ENCODE measurements around the gene LSG1. TPM values are rescaled to one million over a fixed set of nuclear protein-coding genes. Genes with fewer than 3 reads are reported as not detected.

LSG1 gene
- total RNA-seq (2014; rRNA removed) = 39.4 and 41.6 TPM in 2 replicates
- 17.8 TPM for polyA plus RNA-seq (2012)

- peak; percentile 95 for DNase-seq (ENCODE audit: low read depth)
These were observed at the start of gene LSG1 for GRCh38 chr3:194671900-194672808. Gene LSG1 (minus strand): TSS chr3:194672191. CDS start chr3:194672162, 29 bp downstream.

DNA sequence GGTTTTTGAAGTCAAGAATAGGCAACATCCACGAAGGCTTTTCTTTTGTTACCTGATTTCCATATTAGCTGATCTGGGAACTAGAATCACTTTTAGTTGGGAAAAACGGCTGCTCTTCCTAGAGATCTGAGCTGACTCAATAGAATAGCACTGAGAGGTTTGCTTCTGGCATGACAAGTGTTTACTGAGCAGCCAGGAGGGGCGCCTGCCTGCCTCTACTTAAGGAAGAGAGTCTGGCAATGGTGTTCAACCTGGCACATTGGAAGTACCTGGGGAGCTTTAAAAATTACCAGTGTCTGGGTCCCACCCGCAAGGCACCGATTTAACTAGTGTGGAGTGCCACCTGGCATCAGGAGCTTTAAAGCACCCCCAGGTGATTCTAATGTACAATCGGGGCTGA lies 48.1 kb upstream of the LSG1 start:
- DNase-seq (ENCODE audit: low read depth) = no peak

GRCh38 chr3:194718079-194718478 lies 46.1 kb upstream of the LSG1 start:
- DNase-seq (ENCODE audit: low read depth) = no peak

- DNase-seq (ENCODE audit: low read depth) = no peak
These were observed 43.2 kb upstream of the LSG1 start for GRCh38 chr3:194715022-194715800.

DNA sequence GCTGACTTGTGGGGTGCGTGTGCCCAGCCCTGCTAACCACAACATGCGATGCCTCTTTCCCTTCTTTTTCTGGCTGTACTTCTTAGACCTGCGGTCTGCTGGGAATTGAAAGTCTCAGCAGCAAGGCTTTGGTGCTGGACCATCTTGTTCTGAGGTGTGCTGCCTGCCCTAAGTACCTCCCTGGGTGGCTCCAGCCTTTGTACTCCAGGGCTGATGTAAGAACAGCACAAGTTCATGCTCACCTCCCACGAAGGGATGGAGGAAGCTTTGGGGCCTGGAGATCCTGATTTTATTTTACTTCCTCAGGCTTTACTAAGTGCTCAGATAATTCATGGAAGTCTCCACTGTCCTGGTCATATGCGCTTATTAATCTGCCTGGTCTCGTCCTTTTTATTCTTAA lies 42.6 kb upstream of the LSG1 start:
- DNase-seq (ENCODE audit: low read depth) = no peak

- no peak for DNase-seq (ENCODE audit: low read depth)
These were observed 42.1 kb upstream of the LSG1 start for GRCh38 chr3:194714137-194714455.

DNA sequence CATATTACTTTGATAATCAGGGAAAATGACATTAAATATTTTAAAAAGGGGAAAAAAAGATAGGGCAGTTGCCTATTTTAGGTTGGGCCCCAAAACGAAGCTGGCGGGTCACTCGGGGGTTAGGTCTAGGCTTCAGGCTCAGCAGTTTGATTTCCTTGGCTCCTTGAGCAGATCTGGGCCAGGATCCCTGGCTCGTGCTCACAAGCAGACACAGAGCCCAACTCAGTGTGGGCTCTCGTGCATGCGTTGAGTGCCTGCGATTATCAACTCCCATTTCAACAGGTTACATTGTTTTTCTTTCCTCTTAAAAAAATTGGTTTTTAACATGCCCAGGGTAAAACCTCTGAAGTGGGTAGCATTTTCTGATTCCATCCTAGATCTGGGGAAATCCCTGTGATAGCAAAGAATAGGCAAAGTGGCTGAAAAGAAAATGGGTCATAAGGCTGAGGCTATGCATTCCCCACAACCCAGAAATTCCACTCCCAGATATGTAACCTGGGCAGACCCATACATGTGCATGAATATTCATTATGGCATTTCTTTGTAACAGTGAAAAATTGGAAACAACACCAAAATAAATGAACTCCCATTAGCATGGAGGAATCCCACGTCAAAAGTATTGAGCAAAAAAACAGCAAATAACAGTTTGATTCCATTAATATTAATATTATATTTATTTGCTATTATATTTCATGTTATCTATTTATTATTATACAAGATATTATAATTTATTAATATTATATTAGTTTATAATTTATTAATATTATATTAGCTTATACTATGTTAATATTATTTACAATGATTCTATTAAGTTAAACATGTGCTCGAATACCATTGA lies 41.5 kb upstream of the LSG1 start:
- no peak for DNase-seq (ENCODE audit: low read depth)

GRCh38 chr3:194711913-194712312 lies 39.9 kb upstream of the LSG1 start:
- DNase-seq (ENCODE audit: low read depth) = peak; percentile 91

GRCh38 chr3:194711286-194711685 lies 39.3 kb upstream of the LSG1 start:
- no peak for DNase-seq (ENCODE audit: low read depth)

DNA sequence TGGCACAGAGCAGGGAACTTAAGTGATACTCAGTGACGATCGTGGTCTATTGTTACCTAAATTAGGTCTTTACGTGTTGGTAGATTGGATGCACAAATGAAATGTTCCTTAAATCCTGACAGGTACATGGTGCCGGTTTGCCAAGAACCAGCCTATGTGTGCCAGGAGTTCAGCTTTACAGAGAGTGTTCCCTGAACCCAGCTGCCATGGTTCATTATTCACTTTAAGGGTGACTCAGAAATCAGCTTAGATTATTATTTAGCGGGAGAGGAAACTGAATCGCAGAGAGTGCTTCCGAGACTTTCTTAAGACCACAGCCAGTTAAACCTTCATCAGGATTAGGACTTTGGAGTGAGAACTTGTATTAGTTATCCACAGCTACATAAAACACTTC lies 35.2 kb upstream of the LSG1 start:
- DNase-seq (ENCODE audit: low read depth) = no peak

DNA sequence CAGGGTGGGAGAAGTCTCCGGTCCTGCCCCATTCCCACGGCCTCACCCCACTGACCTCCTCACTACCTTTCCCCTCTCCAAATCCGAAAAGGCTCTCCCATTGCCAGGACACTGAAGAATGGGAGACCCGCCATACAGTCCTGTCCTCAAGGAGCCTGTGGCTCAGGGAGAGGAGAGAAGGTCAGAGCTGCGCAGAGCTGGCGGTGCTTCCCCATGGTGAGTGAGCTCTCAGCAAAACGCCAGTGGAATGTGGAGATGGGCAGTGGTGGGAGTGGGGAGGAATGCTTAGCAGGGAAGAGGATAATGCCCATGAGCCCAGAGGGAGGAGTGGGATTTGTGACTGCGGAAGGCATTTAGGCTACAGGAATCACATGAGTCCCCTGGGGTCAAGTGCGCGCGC lies 33.8 kb upstream of the LSG1 start:
- DNase-seq (ENCODE audit: low read depth) = no peak

DNA sequence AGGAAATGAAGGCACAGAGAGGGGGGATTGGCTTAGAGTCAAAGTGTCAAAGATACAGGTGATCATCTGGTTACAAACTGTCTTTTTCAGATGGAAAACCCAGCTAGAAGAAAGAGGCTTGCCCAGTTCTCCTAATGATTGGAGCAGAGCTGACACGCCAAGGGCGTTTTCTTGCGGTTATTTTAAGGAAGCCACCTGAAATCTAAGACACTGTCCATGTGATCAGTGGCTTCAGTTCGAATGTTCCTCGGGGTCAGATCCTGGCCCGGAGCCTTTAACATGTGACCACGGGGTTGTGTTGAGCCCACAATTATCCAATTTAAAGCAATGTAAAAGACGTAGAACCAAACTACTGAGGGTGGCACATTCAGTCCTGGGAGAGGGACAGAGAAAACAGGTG lies 33.2 kb upstream of the LSG1 start:
- DNase-seq (ENCODE audit: low read depth) = no peak

GRCh38 chr3:194702545-194702944 lies 30.6 kb upstream of the LSG1 start:
- no peak for DNase-seq (ENCODE audit: low read depth)

- no peak for DNase-seq (ENCODE audit: low read depth)
These were observed 24.7 kb upstream of the LSG1 start for GRCh38 chr3:194696702-194697101.

DNA sequence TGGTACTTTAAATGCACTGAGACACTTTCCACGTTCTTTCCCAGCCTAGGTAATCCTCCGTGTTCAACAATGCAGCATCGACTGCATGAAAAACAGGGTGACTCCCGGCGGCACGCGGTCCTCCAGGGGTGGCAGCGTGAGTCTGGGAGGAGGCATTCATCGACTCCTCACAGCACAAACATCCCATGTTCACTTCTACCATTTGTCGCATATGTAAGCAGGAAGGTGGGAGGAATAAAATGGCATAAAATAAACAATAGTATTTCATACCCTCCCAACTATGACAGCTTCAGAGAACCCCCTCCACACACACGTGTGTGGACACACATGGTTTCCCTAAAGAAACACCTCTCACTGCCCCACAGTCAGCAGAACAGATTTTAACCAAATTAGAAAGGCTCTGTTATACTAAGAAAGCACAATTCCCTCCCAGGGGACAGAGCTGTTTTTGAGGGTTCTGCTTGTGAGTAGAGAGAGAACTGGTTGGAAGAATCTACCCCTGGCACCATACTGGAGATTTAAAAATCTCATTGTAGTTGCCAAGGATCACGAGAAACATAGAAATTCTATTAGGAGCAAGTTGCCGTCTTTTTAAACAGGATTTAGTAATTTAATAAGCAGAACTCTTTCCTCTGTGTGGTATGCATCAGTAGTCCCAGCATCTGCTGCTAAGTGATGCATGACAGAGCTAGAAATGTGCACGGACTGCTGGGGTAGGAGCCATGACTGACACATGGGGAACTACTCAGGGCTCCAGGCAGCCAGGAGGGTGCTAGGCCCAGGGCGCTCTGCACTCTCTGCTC lies 19.7 kb upstream of the LSG1 start:
- no peak for DNase-seq (ENCODE audit: low read depth)

DNA sequence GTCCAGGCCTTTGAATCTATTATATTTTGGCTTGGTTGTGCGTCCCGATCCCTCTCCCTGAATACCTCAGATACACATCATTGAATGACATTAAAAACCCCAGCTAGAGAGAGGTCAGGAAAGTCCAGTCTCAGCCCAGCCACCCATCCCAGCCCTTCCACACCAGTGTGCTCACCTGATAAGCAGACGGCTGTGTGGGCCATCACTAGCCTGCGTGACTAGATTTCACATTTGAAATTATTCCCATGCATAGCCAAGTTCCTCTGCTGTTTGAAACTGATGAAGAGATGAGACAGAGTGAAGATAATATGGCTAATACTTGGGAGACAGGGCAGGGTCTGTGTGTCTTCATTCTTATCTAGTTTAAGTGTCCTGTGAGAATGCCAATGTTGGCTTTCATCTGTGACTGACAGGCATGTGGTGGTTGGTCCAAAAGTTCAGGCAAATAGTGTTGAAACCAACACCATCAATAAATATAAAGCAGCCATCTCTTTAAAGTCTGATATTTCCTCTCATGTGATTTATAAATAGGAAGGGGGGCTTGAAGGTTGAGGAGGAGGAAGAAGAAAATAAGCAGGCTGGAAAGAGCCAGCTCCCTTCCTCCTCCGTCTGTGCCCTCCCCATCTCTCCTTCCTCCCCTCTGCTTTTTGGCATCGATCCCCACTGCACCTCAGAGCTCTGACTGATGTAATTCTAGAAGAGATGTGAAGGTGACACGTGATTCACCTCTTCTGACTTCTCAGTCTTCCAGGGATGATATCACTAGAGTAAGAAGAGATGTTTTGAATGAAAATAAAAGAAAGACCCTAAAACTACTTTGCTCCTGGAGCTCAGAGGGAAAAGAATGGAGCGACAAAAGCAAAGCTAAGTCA lies 18.7 kb upstream of the LSG1 start:
- DNase-seq (ENCODE audit: low read depth) = no peak

- peak; percentile 7 for DNase-seq (ENCODE audit: low read depth)
These were observed 17.5 kb upstream of the LSG1 start for GRCh38 chr3:194689493-194689944.

DNA sequence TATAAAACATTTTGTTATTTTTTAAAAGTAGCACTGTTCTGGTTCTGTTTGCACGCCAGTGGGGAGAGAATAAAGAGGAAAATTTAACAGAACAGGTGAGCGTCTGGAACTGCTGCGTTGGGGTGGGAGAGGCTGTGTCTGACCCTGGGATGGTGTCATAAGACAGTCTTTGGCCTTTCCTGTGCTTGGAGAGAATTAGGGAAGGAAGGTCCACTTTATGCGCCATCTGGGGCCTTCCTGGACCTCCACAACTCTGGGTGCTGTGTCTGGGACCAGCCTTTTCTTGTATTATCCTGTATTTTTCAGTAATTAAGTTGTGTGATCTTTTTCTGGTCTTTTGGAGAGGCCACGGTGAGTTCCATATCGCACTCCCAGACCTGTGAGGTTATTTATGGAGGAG lies 17.0 kb upstream of the LSG1 start:
- no peak for DNase-seq (ENCODE audit: low read depth)

DNA sequence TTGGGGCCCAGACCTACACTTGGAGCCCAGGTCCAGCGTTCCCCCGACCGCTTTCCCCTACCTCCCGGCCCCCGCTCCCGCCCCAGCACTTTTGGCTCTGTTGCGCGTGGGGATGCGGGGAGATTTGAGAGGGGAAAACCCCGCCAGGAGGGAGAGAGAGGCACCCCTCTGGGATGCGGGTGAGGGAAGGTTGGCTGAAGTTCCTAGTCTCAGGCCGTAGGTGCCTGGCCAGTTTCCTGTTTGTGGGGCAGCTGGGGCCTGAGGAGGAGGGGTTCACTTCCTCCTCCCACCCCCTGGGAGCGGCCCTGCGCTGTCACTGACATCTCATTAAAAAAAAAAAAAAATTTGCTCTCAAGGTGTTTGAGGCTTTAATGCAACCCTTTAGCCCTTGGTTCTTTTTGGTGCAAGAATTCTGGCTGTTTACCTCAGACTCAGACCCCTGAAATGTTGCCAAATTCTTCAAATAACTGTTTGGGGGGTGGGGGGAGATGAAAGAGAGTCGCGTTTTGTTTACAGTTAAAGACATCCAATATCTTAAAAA lies 16.3 kb upstream of the LSG1 start:
- no peak for DNase-seq (ENCODE audit: low read depth)

All from LHCN-M2 (cell line).